H1 (cell line): ENCODE results near the gene AK5. TPM values are rescaled to one million over a fixed set of nuclear protein-coding genes. Genes with fewer than 3 reads are reported as not detected.

ENCODE experiments used
- CTCF ChIA-PET: fragments of 300-600 bp; sonication (Branson Sonifier 250); formaldehyde crosslinking; loops from one replicate; lab custom pipeline; 2021; ENCODE audit not compliant: partially characterized antibody; lab: Charles Lee
- POLR2A ChIA-PET: fragments of 300-600 bp; sonication (Branson Sonifier 250); formaldehyde crosslinking; loops from one replicate; lab custom pipeline; 2021; ENCODE audit warnings: inconsistent platforms; ENCODE audit not compliant: partially characterized antibody; lab: Charles Lee
- DNase-seq, 2 experiments: peaks; one replicate each; pipeline versions ENCODE4 v3.0.0 to v3.0.0-alpha.2; 2010 to 2022; ENCODE audit warnings: low spot score in 2 of 2, low read depth in 1 of 2, mixed read lengths in 1 of 2
- FAIRE-seq: peaks from 2 replicates; lab custom pipeline; 2011; peaks lifted over from hg19 to GRCh38; lab: Jason Lieb, UNC
- H2AFZ ChIP-seq: 2 replicates; pipeline ENCODE4 v1.8.1; 2012; ENCODE audit warnings: low read length, inconsistent platforms
- H2AK5ac ChIP-seq: 2 replicates; pipeline ENCODE4 v1.6.1; 2013; ENCODE audit warnings: low read depth, low read length
- H2BK120ac ChIP-seq: replicated peaks from 2 replicates; pipeline ENCODE3; 2013; ENCODE audit warnings: low read depth, low read length, inconsistent platforms
- H2BK12ac ChIP-seq: 2 replicates; pipeline ENCODE4 v1.6.1; 2013; ENCODE audit warnings: low read depth, low read length
- H2BK15ac ChIP-seq: 2 replicates; pipeline ENCODE4 v1.6.1; 2013; ENCODE audit warnings: low read length
- H2BK20ac ChIP-seq: 2 replicates; pipeline ENCODE4 v1.6.1; 2013; ENCODE audit warnings: low read length
- H2BK5ac ChIP-seq: 2 replicates; pipeline ENCODE4 v1.6.1; 2013; ENCODE audit warnings: low read depth, low read length
- H3K14ac ChIP-seq: 2 replicates; pipeline ENCODE4 v1.6.1; 2013; ENCODE audit warnings: inconsistent platforms; ENCODE audit not compliant: insufficient read length
- H3K18ac ChIP-seq: 2 replicates; pipeline ENCODE4 v1.6.1; 2013; ENCODE audit warnings: low read length; ENCODE audit errors: extremely low read depth
- H3K23ac ChIP-seq: 2 replicates; pipeline ENCODE4 v1.6.1; 2013; ENCODE audit warnings: inconsistent platforms; ENCODE audit not compliant: insufficient read length
- H3K23me2 ChIP-seq: 2 replicates; pipeline ENCODE4 v1.6.1; 2013; ENCODE audit warnings: low read depth, low read length
- H3K27ac ChIP-seq: 2 replicates; pipeline ENCODE4 v1.6.1; 2011; ENCODE audit warnings: low read depth, low read length, inconsistent platforms
- H3K27me3 ChIP-seq, 4 experiments: replicated peaks in 1 of 4; 1 replicate in 1 of 4; 2 replicates in 3 of 4; pipeline versions ENCODE4 v1.6.1 to v1.8.1; 2011 to 2013; ENCODE audit warnings: low read length in 3 of 4, mild to moderate bottlenecking in 3 of 4, inconsistent platforms in 2 of 4, mixed read lengths in 2 of 4, moderate library complexity in 1 of 4; ENCODE audit not compliant: control insufficient read depth in 3 of 4, insufficient read depth in 3 of 4; ENCODE audit errors: extremely low read depth in 1 of 4
- H3K36me3 ChIP-seq, 4 experiments: 2 replicates each; pipeline versions ENCODE4 v1.6.1 to v1.8.1; 2011 to 2013; ENCODE audit warnings: mild to moderate bottlenecking in 4 of 4, low read length in 3 of 4, moderate library complexity in 2 of 4, control low read depth in 1 of 4, inconsistent platforms in 1 of 4; ENCODE audit not compliant: insufficient read depth in 4 of 4, control insufficient read depth in 2 of 4
- H3K4ac ChIP-seq: replicated peaks from 2 replicates; pipeline ENCODE3; 2013; ENCODE audit warnings: low read length, low read depth, mixed read lengths, inconsistent platforms; ENCODE audit not compliant: insufficient read length
- H3K4me1 ChIP-seq, 4 experiments: replicated peaks in 1 of 4; 1 replicate in 1 of 4; 2 replicates in 3 of 4; pipeline versions ENCODE4 v1.6.1 to v1.8.1; 2011 to 2013; ENCODE audit warnings: low read length in 3 of 4, inconsistent platforms in 2 of 4, mixed read lengths in 1 of 4; ENCODE audit not compliant: insufficient read depth in 4 of 4, control insufficient read depth in 3 of 4
- H3K4me2 ChIP-seq, 2 experiments: 2 replicates each; pipeline versions ENCODE4 v1.6.1 to v1.8.1; 2011 to 2013; ENCODE audit warnings: low read depth in 2 of 2, low read length in 2 of 2, control low read depth in 1 of 2, inconsistent platforms in 1 of 2, mild to moderate bottlenecking in 1 of 2; ENCODE audit not compliant: insufficient read depth in 1 of 2
- H3K4me3 ChIP-seq, 4 experiments: fragments of 200-600, 300-600 bp in 1 of 4; sonication (generic), shearing (Covaris generic), sonication (Bioruptor Twin) in 1 of 4; 2 replicates each; pipeline versions ENCODE4 v1.5.1 to v1.8.1; 2011 to 2016; ENCODE audit warnings: low read length in 4 of 4, low read depth in 3 of 4, control low read depth in 2 of 4, inconsistent platforms in 2 of 4, mild to moderate bottlenecking in 2 of 4, mixed read lengths in 1 of 4, moderate library complexity in 1 of 4; ENCODE audit not compliant: insufficient read depth in 2 of 4; ENCODE audit errors: extremely low read depth in 1 of 4
- H3K56ac ChIP-seq: replicated peaks from 2 replicates; pipeline ENCODE3; 2013; ENCODE audit warnings: low read depth, mild to moderate bottlenecking, mixed read lengths, low read length, inconsistent platforms; ENCODE audit not compliant: insufficient read length
- H3K79me1 ChIP-seq: 2 replicates; pipeline ENCODE4 v1.6.1; 2013; ENCODE audit warnings: low read depth, low read length, control low read depth
- H3K79me2 ChIP-seq, 2 experiments: 2 replicates each; pipeline versions ENCODE4 v1.6.1 to v1.8.1; 2012 to 2013; ENCODE audit warnings: low read length in 2 of 2, mild to moderate bottlenecking in 2 of 2, inconsistent platforms in 1 of 2; ENCODE audit not compliant: insufficient read depth in 2 of 2, control insufficient read depth in 1 of 2
- H3K9ac ChIP-seq, 4 experiments: replicated peaks in 1 of 4; 1 replicate in 1 of 4; 2 replicates in 3 of 4; pipeline versions ENCODE4 v1.6.1 to v1.8.1; 2011 to 2013; ENCODE audit warnings: low read depth in 3 of 4, low read length in 3 of 4, control low read depth in 2 of 4, mild to moderate bottlenecking in 2 of 4, moderate library complexity in 2 of 4, inconsistent platforms in 1 of 4; ENCODE audit errors: extremely low read depth in 1 of 4
- H3K9me3 ChIP-seq, 2 experiments: 2 replicates each; pipeline versions ENCODE4 v1.6.1 to v1.8.1; 2012 to 2013; ENCODE audit warnings: mild to moderate bottlenecking in 2 of 2, moderate library complexity in 2 of 2, control low read depth in 1 of 2, inconsistent platforms in 1 of 2, low read depth in 1 of 2, low read length in 1 of 2, mixed read lengths in 1 of 2; ENCODE audit not compliant: insufficient read depth in 2 of 2
- H4K20me1 ChIP-seq, 2 experiments: replicated peaks in 1 of 2; 2 replicates each; pipeline versions ENCODE3 to v1.8.1; 2011 to 2013; ENCODE audit warnings: inconsistent platforms in 2 of 2, low read length in 2 of 2, mild to moderate bottlenecking in 1 of 2; ENCODE audit not compliant: insufficient read depth in 2 of 2, control insufficient read depth in 1 of 2
- H4K5ac ChIP-seq: 2 replicates; pipeline ENCODE4 v1.6.1; 2013; ENCODE audit warnings: low read length, low read depth, mixed read lengths, inconsistent platforms; ENCODE audit not compliant: insufficient read length
- H4K8ac ChIP-seq: 2 replicates; pipeline ENCODE4 v1.8.0; 2013; ENCODE audit warnings: mild to moderate bottlenecking, moderate library complexity, low read length, inconsistent platforms; ENCODE audit not compliant: insufficient read depth; ENCODE audit errors: extremely low read depth
- H4K91ac ChIP-seq: replicated peaks from 2 replicates; pipeline ENCODE3; 2013; ENCODE audit warnings: low read length, mixed read lengths, inconsistent platforms; ENCODE audit not compliant: insufficient read length
- CEBPB ChIP-seq: IDR thresholded peaks from 2 replicates; pipeline ENCODE4 v1.6.1; 2012; ENCODE audit warnings: low read depth, low read length
- CREB1 ChIP-seq: IDR thresholded peaks from 2 replicates; pipeline ENCODE4 v1.6.1; 2012; ENCODE audit warnings: inconsistent platforms
- EGR1 ChIP-seq: IDR thresholded peaks from 2 replicates; pipeline ENCODE4 v1.6.1; 2011; ENCODE audit warnings: low read depth, low read length, borderline replicate concordance
- EZH2 ChIP-seq: fragments of 200-600 bp; sonication (generic); IDR thresholded peaks from 2 replicates; pipeline ENCODE4 v1.7.1; 2012; ENCODE audit warnings: low read depth, mild to moderate bottlenecking, moderate library complexity, low read length, inconsistent platforms; ENCODE audit not compliant: severe bottlenecking
- GABPA ChIP-seq: IDR thresholded peaks from 2 replicates; pipeline ENCODE4 v1.6.1; 2011; ENCODE audit warnings: mild to moderate bottlenecking, low read length, moderate library complexity, borderline replicate concordance; ENCODE audit not compliant: insufficient read depth
- GTF2F1 ChIP-seq: IDR thresholded peaks from 2 replicates; pipeline ENCODE4 v1.6.1; 2012; ENCODE audit warnings: low read depth, low read length, improper control_type of control experiment, borderline replicate concordance
- HDAC2 ChIP-seq, 2 experiments: fragments of 300-600 bp in 1 of 2; sonication (generic) in 1 of 2; IDR thresholded peaks; 2 replicates each; pipeline ENCODE4 v1.6.1; 2011 to 2012; ENCODE audit warnings: low read depth in 2 of 2, low read length in 2 of 2, mild to moderate bottlenecking in 2 of 2, moderate library complexity in 2 of 2, borderline replicate concordance in 1 of 2, inconsistent platforms in 1 of 2
- MAX ChIP-seq: IDR thresholded peaks from 2 replicates; pipeline ENCODE4 v1.6.1; 2012; ENCODE audit warnings: inconsistent platforms
- PHF8 ChIP-seq: fragments of 200-600 bp; sonication (generic); conservative IDR thresholded peaks from 2 replicates; pipeline ENCODE4 v1.7.1; 2012; ENCODE audit warnings: low read depth, mild to moderate bottlenecking, inconsistent platforms, low read length, moderate library complexity
- SP1 ChIP-seq: IDR thresholded peaks from 2 replicates; pipeline ENCODE4 v1.6.1; 2011; ENCODE audit warnings: low read depth, low read length
- TAF1 ChIP-seq: IDR thresholded peaks from 2 replicates; pipeline ENCODE4 v1.6.1; 2011; ENCODE audit warnings: mild to moderate bottlenecking, low read depth, low read length
- TBP ChIP-seq: IDR thresholded peaks from 2 replicates; pipeline ENCODE4 v1.6.1; 2011; ENCODE audit warnings: low read depth, low read length, improper control_type of control experiment
- TCF12 ChIP-seq: IDR thresholded peaks from 2 replicates; pipeline ENCODE4 v1.6.1; 2011; ENCODE audit warnings: low read depth, mild to moderate bottlenecking, low read length
- TEAD4 ChIP-seq: IDR thresholded peaks from 2 replicates; pipeline ENCODE4 v1.6.1; 2012; ENCODE audit warnings: low read depth, low read length, inconsistent platforms, mixed read lengths
- WGBS, 2 experiments: shearing (Covaris generic) in 1 of 2; methylation state at CpG; one replicate each; pipeline versions ENCODE4 v1.1.6 to v1.1.7; 2013 to 2015; ENCODE audit warnings: low lambda C conversion rate in 2 of 2, mixed read lengths in 2 of 2, inconsistent platforms in 1 of 2, low coverage in 1 of 2, missing lambda C conversion rate in 1 of 2; ENCODE audit not compliant: insufficient replicate concordance in 2 of 2, insufficient coverage in 1 of 2, insufficient read length in 1 of 2; ENCODE audit errors: extremely low coverage in 1 of 2, missing lambda C conversion rate in 1 of 2; 5-methylcytosine and 5-hydroxymethylcytosine counted together
- polyA plus RNA-seq, 7 experiments: library from polyadenylated mRNA; depleted of rRNA in 3 of 7; stranded (reverse) in 5 of 7; unstranded in 2 of 7; fragments of >200 nt in 5 of 7; fragments of 200-250 nt in 2 of 7; gene quantifications; 1 replicate in 5 of 7; 2 replicates in 1 of 7; 4 replicates in 1 of 7; pipeline versions ENCODE4 v1.2.1 to v1.2.3, GENCODE V29; 2011 to 2013; ENCODE audit warnings: missing spikeins in 2 of 7, mixed read lengths in 2 of 7
- total RNA-seq: library from RNA; stranded (reverse); fragmentation: NEBNext Ultra II Directional; extraction: Animal tissue kit (Norgen Biotek cat#: 25700); gene quantifications from 2 replicates; pipeline ENCODE4 v1.2.1, GENCODE V29; 2021

Gene AK5
- total and polyA plus RNA-seq, 2 of the 8 experiments (the other 6 are each of a cell fraction or from before 2014, with no cell fraction given), result 2.0 to 7.1 TPM

DNA sequence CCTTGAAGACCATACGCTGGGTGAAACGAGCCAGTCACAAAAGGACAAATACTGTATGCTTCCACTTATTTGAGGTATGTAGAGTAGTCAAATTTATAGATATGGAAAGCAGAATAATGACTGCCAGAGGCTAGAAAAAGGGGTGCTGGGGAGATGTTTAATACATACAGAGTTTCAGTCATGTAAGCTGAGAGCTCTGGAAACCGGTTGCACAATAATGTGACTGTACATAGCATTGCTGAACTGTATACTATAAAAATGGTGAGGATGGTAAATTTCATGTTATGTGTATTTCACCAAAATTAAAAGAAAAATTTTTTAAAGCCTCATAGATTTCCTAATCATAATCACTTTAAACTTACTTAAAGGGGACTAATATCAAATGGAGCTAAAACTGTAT is 289.8 kb downstream of the AK5 start:
- H3K9ac ChIP-seq, result no peak overlapping the region
- H2BK12ac ChIP-seq, result no peak overlapping the region
- 88% methylated on average over 3 of the region's 3 CpGs; no CpG with 5 or more reads in 1 of the 2 experiments for WGBS, 2 experiments
- H4K8ac ChIP-seq, result no peak overlapping the region
- TF ChIP-seq TCF12 (no peak), TAF1 (no peak), HDAC2 (IDR thresholded peaks at IDR 0.05; ENCODE audit: borderline replicate concordance in 1 of 2, low read depth in 2 of 2, low read length in 2 of 2) (no peak), EGR1 (no peak), TEAD4 (no peak), EZH2 (no peak), CREB1 (no peak), CEBPB (no peak), SP1 (no peak), PHF8 (no peak), GABPA (no peak), GTF2F1 (no peak), MAX (no peak), TBP (no peak)
- H2BK5ac ChIP-seq, result no peak overlapping the region
- no peaks in the 10 kb centered on the region for H3K4me1 ChIP-seq
- no peaks in the 10 kb centered on the region for H4K20me1 ChIP-seq
- POLR2A ChIA-PET, result interaction anchor here (1.5 kb wide), 1 partner anchor 16 kb away, joined by 3 read pairs; no protein-coding TSS in a partner anchor
- FAIRE-seq (no peak), DNase-seq (no peak)
- H3K4ac ChIP-seq, result no peak overlapping the region
- no peaks in the 10 kb centered on the region for H3K9me3 ChIP-seq
- no peak overlapping the region for H4K91ac ChIP-seq
- no peak overlapping the region for H3K18ac ChIP-seq
- H3K79me1 ChIP-seq, result no peaks in the 10 kb centered on the region
- no peak overlapping the region for H3K23ac ChIP-seq
- no peak overlapping the region for H3K27ac ChIP-seq
- no peak overlapping the region for H3K4me2 ChIP-seq
- no peak overlapping the region for H2BK120ac ChIP-seq
- H2BK15ac ChIP-seq, result no peak overlapping the region
- no peak overlapping the region for H3K56ac ChIP-seq
- no peak overlapping the region for H2AFZ ChIP-seq
- H2BK20ac ChIP-seq, result no peak overlapping the region
- no peak overlapping the region for H3K14ac ChIP-seq
- H3K27me3 ChIP-seq, result no peaks in the 10 kb centered on the region
- H3K36me3 ChIP-seq, result peaks cover 0 to 44% (median 21%) of the 10 kb centered on the region in 4 experiments; a peak in 6 of 8 replicates
- H2AK5ac ChIP-seq, result no peak overlapping the region
- H3K79me2 ChIP-seq, result no peaks in the 10 kb centered on the region
- H4K5ac ChIP-seq, result no peak overlapping the region
- no peak overlapping the region for H3K4me3 ChIP-seq
- CTCF ChIA-PET, result no interaction called here
- no peaks in the 10 kb centered on the region for H3K23me2 ChIP-seq
